ENCODE results near the gene USF2. TPM values are rescaled to one million over a fixed set of nuclear protein-coding genes. Genes with fewer than 3 reads are reported as not detected.

USF2 gene
- total and polyA plus RNA-seq, 2 of the 8 experiments (the other 6 are each of a cell fraction or from before 2014, with no cell fraction given) = 74.1 to 109 TPM

DNA sequence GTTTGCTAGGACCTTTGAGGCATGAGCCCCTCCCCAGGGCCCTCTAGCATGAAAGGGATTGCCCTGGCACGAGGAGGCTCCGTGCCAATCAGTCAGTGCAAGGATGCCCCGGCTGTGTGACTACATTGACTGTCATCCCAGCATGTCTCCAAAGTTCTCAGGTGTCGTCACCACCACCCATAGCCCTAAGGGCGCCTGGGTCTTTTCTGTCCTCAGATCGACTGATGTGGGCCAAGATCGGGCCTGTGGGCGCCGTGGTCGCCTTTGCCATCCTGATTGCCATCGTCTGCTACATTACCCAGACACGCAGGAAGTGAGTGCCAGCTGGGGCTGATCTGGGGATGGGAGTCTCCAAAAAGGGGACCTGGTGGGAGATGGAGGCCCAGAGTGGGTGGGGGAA is 41.6 kb downstream of the USF2 start (continued):
- no peak for TF ChIP-seq YY1 (IDR thresholded peaks at IDR 0.05; ENCODE audit: low read depth, low read length)

Measured in H1 (cell line).